ENCODE data around the gene STAC.

STAC gene

GRCh38 chr3:36482880-36483279, 102.6 kb downstream of the STAC start:
- Histone ChIP-seq H3K36me3 (replicated peaks in 1 of 2; ENCODE audit: control insufficient read depth in 2 of 2, insufficient read depth in 2 of 2, low read length in 2 of 2) (peaks cover 0 to 1% of the 10 kb centered on the region in 2 donors), H3K4me1 (ENCODE audit: control insufficient read depth in 2 of 2, insufficient read depth in 1 of 2, low read depth in 1 of 2, low read length in 2 of 2) (peaks cover 0 to 2% of the 10 kb centered on the region in 2 donors), H3K23ac (ENCODE audit: low read depth, low read length, poor library complexity) (no peak overlapping the region), H3K79me1 (ENCODE audit: low read depth, low read length) (no peaks in the 10 kb centered on the region), H2BK15ac (ENCODE audit: low read length) (no peak overlapping the region), H3K27ac (replicated peaks; ENCODE audit: low read length) (no peak overlapping the region), H4K8ac (ENCODE audit: low read depth, low read length) (no peak overlapping the region), H3K14ac (ENCODE audit: low read length) (no peak overlapping the region), H3K27me3 (ENCODE audit: control insufficient read depth in 3 of 3, insufficient read depth in 3 of 3, low read depth in 1 of 3, low read length in 3 of 3) (no peaks in the 10 kb centered on the region), H3K9me3 (replicated peaks in 1 of 2; ENCODE audit: control insufficient read depth in 2 of 2, insufficient read depth in 1 of 2, low read depth in 1 of 2, low read length in 2 of 2) (no peaks in the 10 kb centered on the region), H3K9ac (ENCODE audit: low read depth, low read length, poor library complexity) (peak overlapping the region; percentile 39), H2AK5ac (ENCODE audit: low read depth, low read length) (no peak overlapping the region), H3K18ac (ENCODE audit: low read length) (peak overlapping the region; percentile 56), H4K91ac (ENCODE audit: low read depth, low read length, poor library complexity) (no peak overlapping the region), H2BK12ac (ENCODE audit: low read length) (no peak overlapping the region), H2BK5ac (ENCODE audit: low read length) (no peak overlapping the region), H3K4me3 (ENCODE audit: low read length in 2 of 2) (no peak overlapping the region), H2AFZ (ENCODE audit: low read length) (no peak overlapping the region), H2BK120ac (ENCODE audit: low read depth, low read length) (no peak overlapping the region), H3K4me2 (ENCODE audit: insufficient read depth, low read length, poor library complexity, severe bottlenecking) (no peak overlapping the region), H3K4ac (ENCODE audit: low read length) (no peak overlapping the region)
- WGBS, 2 donors (ENCODE audit: extremely low coverage in 2 of 2, insufficient read length in 2 of 2, insufficient replicate concordance in 1 of 2) = no CpG with 5 or more reads among the region's 3 CpGs
- DNase-seq (ENCODE audit: low spot score) = no peak

- Histone ChIP-seq H2BK15ac (ENCODE audit: low read length) (no peak overlapping the region), H3K79me1 (ENCODE audit: low read depth, low read length) (no peaks in the 10 kb centered on the region), H4K8ac (ENCODE audit: low read depth, low read length) (no peak overlapping the region), H3K4ac (ENCODE audit: low read length) (no peak overlapping the region), H3K9me3 (replicated peaks in 1 of 2; ENCODE audit: control insufficient read depth in 2 of 2, insufficient read depth in 1 of 2, low read depth in 1 of 2, low read length in 2 of 2) (no peaks in the 10 kb centered on the region), H3K9ac (ENCODE audit: low read depth, low read length, poor library complexity) (no peak overlapping the region), H3K23ac (ENCODE audit: low read depth, low read length, poor library complexity) (no peak overlapping the region), H3K4me2 (ENCODE audit: insufficient read depth, low read length, poor library complexity, severe bottlenecking) (no peak overlapping the region), H2BK5ac (ENCODE audit: low read length) (no peak overlapping the region), H3K27me3 (ENCODE audit: control insufficient read depth in 3 of 3, insufficient read depth in 3 of 3, low read depth in 1 of 3, low read length in 3 of 3) (no peaks in the 10 kb centered on the region), H3K27ac (replicated peaks; ENCODE audit: low read length) (no peak overlapping the region), H2BK120ac (ENCODE audit: low read depth, low read length) (no peak overlapping the region), H3K14ac (ENCODE audit: low read length) (no peak overlapping the region), H2BK12ac (ENCODE audit: low read length) (no peak overlapping the region), H3K4me1 (ENCODE audit: control insufficient read depth in 2 of 2, insufficient read depth in 1 of 2, low read depth in 1 of 2, low read length in 2 of 2) (peaks cover 0 to 2% of the 10 kb centered on the region in 2 donors), H3K4me3 (ENCODE audit: low read length in 2 of 2) (no peak overlapping the region), H3K36me3 (replicated peaks in 1 of 2; ENCODE audit: control insufficient read depth in 2 of 2, insufficient read depth in 2 of 2, low read length in 2 of 2) (peaks cover 0 to 1% of the 10 kb centered on the region in 2 donors), H2AFZ (ENCODE audit: low read length) (no peak overlapping the region), H3K18ac (ENCODE audit: low read length) (no peak overlapping the region), H2AK5ac (ENCODE audit: low read depth, low read length) (no peak overlapping the region), H4K91ac (ENCODE audit: low read depth, low read length, poor library complexity) (no peak overlapping the region)
- no peak for DNase-seq (ENCODE audit: low spot score)
- no CpG with 5 or more reads among the region's 5 CpGs for WGBS, 2 donors (ENCODE audit: extremely low coverage in 2 of 2, insufficient read length in 2 of 2, insufficient replicate concordance in 1 of 2)
Measured at GRCh38 chr3:36483709-36484108, 103.4 kb downstream of the STAC start.

- H3K4me3 ChIP-seq (ENCODE audit: low read length in 2 of 2) = no peak overlapping the region
- no peak overlapping the region for H4K91ac ChIP-seq (ENCODE audit: low read depth, low read length, poor library complexity)
- no peak overlapping the region for H2AK5ac ChIP-seq (ENCODE audit: low read depth, low read length)
- peaks cover 0 to 1% of the 10 kb centered on the region in 2 donors for H3K36me3 ChIP-seq (replicated peaks in 1 of 2; ENCODE audit: control insufficient read depth in 2 of 2, insufficient read depth in 2 of 2, low read length in 2 of 2)
- H3K23ac ChIP-seq (ENCODE audit: low read depth, low read length, poor library complexity) = no peak overlapping the region
- H2AFZ ChIP-seq (ENCODE audit: low read length) = no peak overlapping the region
- no peaks in the 10 kb centered on the region for H3K27me3 ChIP-seq (ENCODE audit: control insufficient read depth in 3 of 3, insufficient read depth in 3 of 3, low read depth in 1 of 3, low read length in 3 of 3)
- H3K9ac ChIP-seq (ENCODE audit: low read depth, low read length, poor library complexity) = no peak overlapping the region
- H2BK120ac ChIP-seq (ENCODE audit: low read depth, low read length) = no peak overlapping the region
- no peak overlapping the region for H3K14ac ChIP-seq (ENCODE audit: low read length)
- H3K27ac ChIP-seq (replicated peaks; ENCODE audit: low read length) = no peak overlapping the region
- peaks cover 0 to 2% of the 10 kb centered on the region in 2 donors for H3K4me1 ChIP-seq (ENCODE audit: control insufficient read depth in 2 of 2, insufficient read depth in 1 of 2, low read depth in 1 of 2, low read length in 2 of 2)
- no peak overlapping the region for H2BK5ac ChIP-seq (ENCODE audit: low read length)
- no peak overlapping the region for H3K4me2 ChIP-seq (ENCODE audit: insufficient read depth, low read length, poor library complexity, severe bottlenecking)
- H3K18ac ChIP-seq (ENCODE audit: low read length) = no peak overlapping the region
- H3K4ac ChIP-seq (ENCODE audit: low read length) = no peak overlapping the region
- H2BK12ac ChIP-seq (ENCODE audit: low read length) = no peak overlapping the region
- H3K9me3 ChIP-seq (replicated peaks in 1 of 2; ENCODE audit: control insufficient read depth in 2 of 2, insufficient read depth in 1 of 2, low read depth in 1 of 2, low read length in 2 of 2) = no peaks in the 10 kb centered on the region
- H2BK15ac ChIP-seq (ENCODE audit: low read length) = no peak overlapping the region
- no peaks in the 10 kb centered on the region for H3K79me1 ChIP-seq (ENCODE audit: low read depth, low read length)
- no CpG with 5 or more reads among the region's 1 CpG for WGBS, 2 donors (ENCODE audit: extremely low coverage in 2 of 2, insufficient read length in 2 of 2, insufficient replicate concordance in 1 of 2)
- no peak for DNase-seq (ENCODE audit: low spot score)
- no peak overlapping the region for H4K8ac ChIP-seq (ENCODE audit: low read depth, low read length)
Measured at GRCh38 chr3:36484386-36484785, 104.1 kb downstream of the STAC start.

GRCh38 chr3:36486009-36486795, 105.9 kb downstream of the STAC start:
- H3K79me1 ChIP-seq (ENCODE audit: low read depth, low read length) = no peaks in the 10 kb centered on the region
- H3K27ac ChIP-seq (replicated peaks; ENCODE audit: low read length) = no peak overlapping the region
- no peak overlapping the region for H3K4ac ChIP-seq (ENCODE audit: low read length)
- H3K36me3 ChIP-seq (replicated peaks in 1 of 2; ENCODE audit: control insufficient read depth in 2 of 2, insufficient read depth in 2 of 2, low read length in 2 of 2) = peaks cover 0 to 1% of the 10 kb centered on the region in 2 donors
- no peak overlapping the region for H3K23ac ChIP-seq (ENCODE audit: low read depth, low read length, poor library complexity)
- no peak overlapping the region for H3K4me2 ChIP-seq (ENCODE audit: insufficient read depth, low read length, poor library complexity, severe bottlenecking)
- H3K4me3 ChIP-seq (ENCODE audit: low read length in 2 of 2) = no peak overlapping the region
- H3K14ac ChIP-seq (ENCODE audit: low read length) = no peak overlapping the region
- WGBS, 2 donors (ENCODE audit: extremely low coverage in 2 of 2, insufficient read length in 2 of 2, insufficient replicate concordance in 1 of 2) = no CpG with 5 or more reads among the region's 8 CpGs
- H3K9me3 ChIP-seq (replicated peaks in 1 of 2; ENCODE audit: control insufficient read depth in 2 of 2, insufficient read depth in 1 of 2, low read depth in 1 of 2, low read length in 2 of 2) = no peaks in the 10 kb centered on the region
- no peak overlapping the region for H2BK5ac ChIP-seq (ENCODE audit: low read length)
- no peak overlapping the region for H2BK15ac ChIP-seq (ENCODE audit: low read length)
- no peak overlapping the region for H3K18ac ChIP-seq (ENCODE audit: low read length)
- no peak overlapping the region for H2AFZ ChIP-seq (ENCODE audit: low read length)
- no peak overlapping the region for H4K91ac ChIP-seq (ENCODE audit: low read depth, low read length, poor library complexity)
- H2AK5ac ChIP-seq (ENCODE audit: low read depth, low read length) = no peak overlapping the region
- H3K9ac ChIP-seq (ENCODE audit: low read depth, low read length, poor library complexity) = no peak overlapping the region
- peaks cover 0 to 4% of the 10 kb centered on the region in 2 donors for H3K4me1 ChIP-seq (ENCODE audit: control insufficient read depth in 2 of 2, insufficient read depth in 1 of 2, low read depth in 1 of 2, low read length in 2 of 2)
- H2BK12ac ChIP-seq (ENCODE audit: low read length) = no peak overlapping the region
- DNase-seq (ENCODE audit: low spot score) = no peak
- no peaks in the 10 kb centered on the region for H3K27me3 ChIP-seq (ENCODE audit: control insufficient read depth in 3 of 3, insufficient read depth in 3 of 3, low read depth in 1 of 3, low read length in 3 of 3)
- no peak overlapping the region for H4K8ac ChIP-seq (ENCODE audit: low read depth, low read length)
- no peak overlapping the region for H2BK120ac ChIP-seq (ENCODE audit: low read depth, low read length)

Data from neuronal stem cell (in vitro differentiated cells).